ENCODE measurements around the gene LFNG.

The LFNG gene

GRCh38 chr7:2566348-2566889 is 46.8 kb downstream of the LFNG start:
- peaks cover 2% of the 10 kb centered on the region for H3K4me1 Mint-ChIP-seq (ENCODE audit: low read depth)
- no peaks in the 10 kb centered on the region for H3K27me3 Mint-ChIP-seq
- no peaks in the 10 kb centered on the region for H3K36me3 Mint-ChIP-seq (ENCODE audit: low read depth)
- no peak overlapping the region for H3K4me3 Mint-ChIP-seq
- H3K27ac Mint-ChIP-seq, result no peak overlapping the region
- H3K9me3 Mint-ChIP-seq, result no peaks in the 10 kb centered on the region

- Mint-ChIP-seq H3K36me3 (ENCODE audit: low read depth) (no peaks in the 10 kb centered on the region), H3K27me3 (no peaks in the 10 kb centered on the region), H3K9me3 (no peaks in the 10 kb centered on the region), H3K4me3 (no peak overlapping the region), H3K4me1 (ENCODE audit: low read depth) (peaks cover 7% of the 10 kb centered on the region), H3K27ac (no peak overlapping the region)
These were observed 47.5 kb downstream of the LFNG start for GRCh38 chr7:2566890-2567678.

- Mint-ChIP-seq H3K4me1 (ENCODE audit: low read depth) (peaks cover 10% of the 10 kb centered on the region), H3K27ac (no peak overlapping the region), H3K36me3 (ENCODE audit: low read depth) (peaks cover under 1% of the 10 kb centered on the region), H3K4me3 (no peak overlapping the region), H3K27me3 (no peaks in the 10 kb centered on the region), H3K9me3 (no peaks in the 10 kb centered on the region)
These were observed 48.2 kb downstream of the LFNG start for GRCh38 chr7:2567679-2568278.

GRCh38 chr7:2568521-2569223 is 49.1 kb downstream of the LFNG start:
- H3K4me3 Mint-ChIP-seq, result no peak overlapping the region
- no peaks in the 10 kb centered on the region for H3K9me3 Mint-ChIP-seq
- H3K27ac Mint-ChIP-seq, result no peak overlapping the region
- peaks cover 10% of the 10 kb centered on the region for H3K4me1 Mint-ChIP-seq (ENCODE audit: low read depth)
- H3K27me3 Mint-ChIP-seq, result no peaks in the 10 kb centered on the region
- peaks cover 8% of the 10 kb centered on the region for H3K36me3 Mint-ChIP-seq (ENCODE audit: low read depth)

GRCh38 chr7:2569421-2569820 is 49.8 kb downstream of the LFNG start:
- Mint-ChIP-seq H3K9me3 (no peaks in the 10 kb centered on the region), H3K36me3 (ENCODE audit: low read depth) (peaks cover 11% of the 10 kb centered on the region), H3K27me3 (no peaks in the 10 kb centered on the region), H3K4me3 (no peak overlapping the region), H3K4me1 (ENCODE audit: low read depth) (peaks cover 10% of the 10 kb centered on the region), H3K27ac (no peak overlapping the region)

- Mint-ChIP-seq H3K27me3 (no peaks in the 10 kb centered on the region), H3K4me3 (no peak overlapping the region), H3K27ac (no peak overlapping the region), H3K36me3 (ENCODE audit: low read depth) (peaks cover 16% of the 10 kb centered on the region), H3K9me3 (no peaks in the 10 kb centered on the region), H3K4me1 (ENCODE audit: low read depth) (peaks cover 10% of the 10 kb centered on the region)
These were observed 50.4 kb downstream of the LFNG start for GRCh38 chr7:2570021-2570420.

GRCh38 chr7:2571409-2571808 is 51.8 kb downstream of the LFNG start:
- H3K36me3 Mint-ChIP-seq (ENCODE audit: low read depth), result peaks cover 16% of the 10 kb centered on the region
- no peaks in the 10 kb centered on the region for H3K9me3 Mint-ChIP-seq
- peaks cover 7% of the 10 kb centered on the region for H3K4me1 Mint-ChIP-seq (ENCODE audit: low read depth)
- H3K27ac Mint-ChIP-seq, result no peak overlapping the region
- no peaks in the 10 kb centered on the region for H3K27me3 Mint-ChIP-seq
- H3K4me3 Mint-ChIP-seq, result no peak overlapping the region

GRCh38 chr7:2572101-2572842 is 52.7 kb downstream of the LFNG start:
- no peaks in the 10 kb centered on the region for H3K27me3 Mint-ChIP-seq
- H3K36me3 Mint-ChIP-seq (ENCODE audit: low read depth), result peaks cover 16% of the 10 kb centered on the region
- no peak overlapping the region for H3K4me3 Mint-ChIP-seq
- peaks cover 7% of the 10 kb centered on the region for H3K4me1 Mint-ChIP-seq (ENCODE audit: low read depth)
- no peak overlapping the region for H3K27ac Mint-ChIP-seq
- no peaks in the 10 kb centered on the region for H3K9me3 Mint-ChIP-seq

- Mint-ChIP-seq H3K27ac (no peak overlapping the region), H3K36me3 (ENCODE audit: low read depth) (peaks cover 16% of the 10 kb centered on the region), H3K4me1 (ENCODE audit: low read depth) (peaks cover 7% of the 10 kb centered on the region), H3K27me3 (no peaks in the 10 kb centered on the region), H3K4me3 (no peak overlapping the region), H3K9me3 (no peaks in the 10 kb centered on the region)
These were observed 54.2 kb downstream of the LFNG start for GRCh38 chr7:2573761-2574160.

GRCh38 chr7:2575046-2575732 is 55.6 kb downstream of the LFNG start:
- no peaks in the 10 kb centered on the region for H3K27me3 Mint-ChIP-seq
- peaks cover 7% of the 10 kb centered on the region for H3K4me1 Mint-ChIP-seq (ENCODE audit: low read depth)
- H3K4me3 Mint-ChIP-seq, result no peak overlapping the region
- H3K36me3 Mint-ChIP-seq (ENCODE audit: low read depth), result peaks cover 16% of the 10 kb centered on the region
- H3K9me3 Mint-ChIP-seq, result no peaks in the 10 kb centered on the region
- no peak overlapping the region for H3K27ac Mint-ChIP-seq

GRCh38 chr7:2575733-2576340 is 56.3 kb downstream of the LFNG start:
- Mint-ChIP-seq H3K27me3 (no peaks in the 10 kb centered on the region), H3K9me3 (no peaks in the 10 kb centered on the region), H3K4me1 (ENCODE audit: low read depth) (peaks cover 7% of the 10 kb centered on the region), H3K36me3 (ENCODE audit: low read depth) (peaks cover 16% of the 10 kb centered on the region), H3K4me3 (no peak overlapping the region), H3K27ac (no peak overlapping the region)

GRCh38 chr7:2576742-2577491 is 57.3 kb downstream of the LFNG start:
- Mint-ChIP-seq H3K9me3 (no peaks in the 10 kb centered on the region), H3K4me3 (no peak overlapping the region), H3K36me3 (ENCODE audit: low read depth) (peaks cover 16% of the 10 kb centered on the region), H3K4me1 (ENCODE audit: low read depth) (peaks cover 4% of the 10 kb centered on the region), H3K27ac (no peak overlapping the region), H3K27me3 (no peaks in the 10 kb centered on the region)
